HepG2 (cell line): ENCODE results near the gene TRIM15. TPM values are rescaled to one million over a fixed set of nuclear protein-coding genes. Genes with fewer than 3 reads are reported as not detected.

ENCODE experiments used
- ARHGAP35 ChIP-seq: sonication (generic); formaldehyde crosslinking; IDR thresholded peaks from 2 replicates; pipeline ENCODE4 v1.9.0; 2022; ENCODE audit warnings: mild to moderate bottlenecking, inconsistent platforms, moderate library complexity, missing genetic modification reagents, borderline replicate concordance
- CBX5 ChIP-seq: sonication (generic); formaldehyde crosslinking; IDR thresholded peaks from 2 replicates; pipeline ENCODE4 v1.4.0; 2020; ENCODE audit warnings: missing genetic modification reagents, borderline replicate concordance
- CTCF ChIP-seq: sonication (generic); formaldehyde crosslinking; IDR thresholded peaks from 2 replicates; pipeline ENCODE4 v1.5.0; 2020; ENCODE audit warnings: mild to moderate bottlenecking, missing genetic modification reagents, moderate library complexity
- EED ChIP-seq: sonication (generic); formaldehyde crosslinking; IDR thresholded peaks from 2 replicates; pipeline ENCODE4 v1.5.0; 2020; ENCODE audit warnings: mild to moderate bottlenecking, missing genetic modification reagents
- ESRRA ChIP-seq: sonication (generic); formaldehyde crosslinking; IDR thresholded peaks from 2 replicates; pipeline ENCODE4 v1.5.1; 2020; ENCODE audit warnings: mild to moderate bottlenecking, low read depth, missing genetic modification reagents
- ETV6 ChIP-seq: sonication (generic); formaldehyde crosslinking; conservative IDR thresholded peaks from 2 replicates; pipeline ENCODE4 v1.4.0; 2020; ENCODE audit warnings: missing genetic modification reagents
- FOXA3 ChIP-seq: IDR thresholded peaks from 2 replicates; pipeline ENCODE4 v1.6.1; 2016; ENCODE audit warnings: missing genetic modification reagents, missing compliant biosample characterization
- FOXC1 ChIP-seq: sonication (generic); formaldehyde crosslinking; IDR thresholded peaks from 2 replicates; pipeline ENCODE4 v1.8.0; 2022; ENCODE audit warnings: mild to moderate bottlenecking, missing genetic modification reagents, borderline replicate concordance
- FOXK1 ChIP-seq: sonication (generic); formaldehyde crosslinking; IDR thresholded peaks from 2 replicates; pipeline ENCODE4 v1.4.0; 2020; ENCODE audit warnings: low read depth, missing genetic modification reagents, borderline replicate concordance
- GPBP1L1 ChIP-seq: sonication (generic); formaldehyde crosslinking; IDR thresholded peaks from 2 replicates; pipeline ENCODE4 v1.5.0; 2020; ENCODE audit warnings: mild to moderate bottlenecking, missing genetic modification reagents
- HDAC6 ChIP-seq: fragments of 200-600 bp; sonication (generic); IDR thresholded peaks from 2 replicates; pipeline ENCODE4 v1.7.0; 2017; ENCODE audit warnings: mild to moderate bottlenecking, antibody characterized with exemption, low read length, low read depth
- HOXD1 ChIP-seq: sonication (generic); formaldehyde crosslinking; IDR thresholded peaks from 2 replicates; pipeline ENCODE4 v1.5.0; 2020; ENCODE audit warnings: missing genetic modification reagents
- MIER2 ChIP-seq: IDR thresholded peaks from 2 replicates; pipeline ENCODE4 v1.6.1; 2016; ENCODE audit warnings: missing biosample characterization, missing genetic modification reagents
- MLLT10 ChIP-seq: sonication (generic); formaldehyde crosslinking; IDR thresholded peaks from 2 replicates; pipeline ENCODE4 v1.4.0; 2020; ENCODE audit warnings: missing genetic modification reagents
- RAD21 ChIP-seq: fragments of 450-650 bp; formaldehyde crosslinking; IDR thresholded peaks from 2 replicates; pipeline ENCODE4 v1.5.0; 2020; ENCODE audit warnings: mild to moderate bottlenecking
- RORA ChIP-seq: sonication (generic); formaldehyde crosslinking; IDR thresholded peaks from 2 replicates; pipeline ENCODE4 v1.5.0; 2020; ENCODE audit warnings: mild to moderate bottlenecking, missing genetic modification reagents, moderate library complexity
- SIN3B ChIP-seq: fragments of 150-350 bp; IDR thresholded peaks from 2 replicates; pipeline ENCODE4 v1.6.1; 2014; ENCODE audit warnings: low read length
- TOPORS ChIP-seq: sonication (generic); formaldehyde crosslinking; IDR thresholded peaks from 2 replicates; pipeline ENCODE4 v1.8.0; 2023; ENCODE audit warnings: mild to moderate bottlenecking, missing genetic modification reagents
- ZNF343 ChIP-seq: sonication (generic); formaldehyde crosslinking; IDR thresholded peaks from 2 replicates; pipeline ENCODE4 v1.4.0; 2020; ENCODE audit warnings: mild to moderate bottlenecking, missing genetic modification reagents
- ZNF441 ChIP-seq: sonication (generic); formaldehyde crosslinking; IDR thresholded peaks from 2 replicates; pipeline ENCODE4 v1.7.0; 2021; ENCODE audit warnings: missing genetic modification reagents, borderline replicate concordance
- ZNF549 ChIP-seq: sonication (generic); formaldehyde crosslinking; IDR thresholded peaks from 2 replicates; pipeline ENCODE4 v1.5.0; 2020; ENCODE audit warnings: missing genetic modification reagents
- ZNF589 ChIP-seq: sonication (generic); formaldehyde crosslinking; conservative IDR thresholded peaks from 2 replicates; pipeline ENCODE4 v1.8.0; 2022; ENCODE audit warnings: mild to moderate bottlenecking, moderate library complexity, missing genetic modification reagents
- ZNF652 ChIP-seq: IDR thresholded peaks from 2 replicates; pipeline ENCODE4 v1.6.1; 2016; ENCODE audit warnings: low read depth, borderline replicate concordance
- ZNF709 ChIP-seq: sonication (generic); formaldehyde crosslinking; IDR thresholded peaks from 2 replicates; pipeline ENCODE4 v1.5.0; 2020; ENCODE audit warnings: mild to moderate bottlenecking, missing genetic modification reagents
- polyA plus RNA-seq, 8 experiments: library from polyadenylated mRNA; depleted of rRNA in 3 of 8; stranded (reverse) in 7 of 8; unstranded in 1 of 8; fragments of >200 nt; fragmentation: Illumina TruSeq in 4 of 8; extraction: Trizol in 4 of 8; gene quantifications; 2 replicates each; pipeline versions ENCODE4 v1.2.1 to v1.2.3, GENCODE V29; 2011 to 2016; ENCODE audit warnings: low read depth in 4 of 8, missing spikeins in 1 of 8, mixed read lengths in 1 of 8; ENCODE audit not compliant: insufficient read depth in 1 of 8
- total RNA-seq, 5 experiments: library from RNA; depleted of rRNA; stranded (reverse); fragments of >200 nt; fragmentation: Illumina TruSeq; extraction: Trizol; gene quantifications; 2 replicates each; pipeline ENCODE4 v1.2.3, GENCODE V29; 2016; ENCODE audit warnings: low read depth in 1 of 5
- TF ChIP-seq, protein P1 (sequence below): sonication (generic); formaldehyde crosslinking; IDR thresholded peaks from 2 replicates; pipeline ENCODE4 v1.4.0; 2020; ENCODE audit warnings: missing genetic modification reagents

Gene TRIM15
- total and polyA plus RNA-seq, 2 of the 13 experiments (the other 11 are each of a cell fraction or from before 2014, with no cell fraction given), result 35.1 to 38.2 TPM

- TF ChIP-seq ZNF652 (CRISPR knock-in tag) (no peak), ZNF343 (CRISPR knock-in tag) (0 out of 2 replicates have a peak, but pooled peaks have one; percentile 28), RORA (no peak), MLLT10 (CRISPR knock-in tag) (no peak), ZNF709 (CRISPR knock-in tag) (peak; percentile 85; the same call in 1 of the 2 replicates), FOXC1 (CRISPR knock-in tag) (peak; percentile 74; the same call in 1 of the 2 replicates), FOXK1 (CRISPR knock-in tag) (peak; percentile 58; the same call in 1 of the 2 replicates), ETV6 (CRISPR knock-in tag) (no peak; the same call in 1 of the 2 replicates), EED (no peak), ZNF589 (CRISPR knock-in tag) (peak; percentile 83), ZNF549 (CRISPR knock-in tag) (no peak), FOXA3 (peak; percentile 58), CTCF (CRISPR knock-in tag) (no peak), SIN3B (no peak), ARHGAP35 (CRISPR knock-in tag) (no peak; the same call in 1 of the 2 replicates), ZNF441 (peak; percentile 71; the same call in 1 of the 2 replicates), TOPORS (CRISPR knock-in tag) (peak; percentile 70; the same call in 1 of the 2 replicates), ESRRA (CRISPR knock-in tag) (no peak), MIER2 (CRISPR knock-in tag) (peak; percentile 54; the same call in 1 of the 2 replicates), HDAC6 (no peak), HOXD1 (CRISPR knock-in tag) (peak; percentile 13; the same call in 1 of the 2 replicates), CBX5 (peak; percentile 79), RAD21 (CRISPR knock-in tag) (0 out of 2 replicates have a peak, but pooled peaks have one; percentile 9), GPBP1L1 (CRISPR knock-in tag) (no peak)
- TF ChIP-seq, protein P1, sequence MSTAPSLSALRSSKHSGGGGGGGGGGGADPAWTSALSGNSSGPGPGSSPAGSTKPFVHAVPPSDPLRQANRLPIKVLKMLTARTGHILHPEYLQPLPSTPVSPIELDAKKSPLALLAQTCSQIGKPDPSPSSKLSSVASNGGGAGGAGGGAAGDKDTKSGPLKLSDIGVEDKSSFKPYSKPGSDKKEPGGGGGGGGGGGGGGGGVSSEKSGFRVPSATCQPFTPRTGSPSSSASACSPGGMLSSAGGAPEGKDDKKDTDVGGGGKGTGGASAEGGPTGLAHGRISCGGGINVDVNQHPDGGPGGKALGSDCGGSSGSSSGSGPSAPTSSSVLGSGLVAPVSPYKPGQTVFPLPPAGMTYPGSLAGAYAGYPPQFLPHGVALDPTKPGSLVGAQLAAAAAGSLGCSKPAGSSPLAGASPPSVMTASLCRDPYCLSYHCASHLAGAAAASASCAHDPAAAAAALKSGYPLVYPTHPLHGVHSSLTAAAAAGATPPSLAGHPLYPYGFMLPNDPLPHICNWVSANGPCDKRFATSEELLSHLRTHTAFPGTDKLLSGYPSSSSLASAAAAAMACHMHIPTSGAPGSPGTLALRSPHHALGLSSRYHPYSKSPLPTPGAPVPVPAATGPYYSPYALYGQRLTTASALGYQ, result peak; percentile 93
These were observed 43.7 kb downstream of the TRIM15 start (continued) for GRCh38 chr6:30206799-30207618.
